Renal pelvis (tissue), 12 donors: ENCODE results near the gene PARD6G. TPM values are rescaled to one million over a fixed set of nuclear protein-coding genes. Genes with fewer than 3 reads are reported as not detected.
"Not testable (repeated sequence)": the region's sequence is repeated elsewhere in the genome, so short reads cannot be mapped to it uniquely, and the experiment has no call there.

Source experiments
- DNase-seq: peaks from one replicate; pipeline ENCODE4 v3.0.0-alpha.2; 2013
- long read RNA-seq, 16 experiments: transcript quantifications; one replicate each; lab custom pipeline, GENCODE V29; 2026
- polyA plus RNA-seq, 3 donors: library from polyadenylated mRNA; unstranded; fragments of 120-200 nt; gene quantifications; one replicate each; pipeline ENCODE4 v1.2.1, GENCODE V29; 2013; ENCODE audit not compliant: insufficient read length in 3 of 3

Gene PARD6G, protein sequence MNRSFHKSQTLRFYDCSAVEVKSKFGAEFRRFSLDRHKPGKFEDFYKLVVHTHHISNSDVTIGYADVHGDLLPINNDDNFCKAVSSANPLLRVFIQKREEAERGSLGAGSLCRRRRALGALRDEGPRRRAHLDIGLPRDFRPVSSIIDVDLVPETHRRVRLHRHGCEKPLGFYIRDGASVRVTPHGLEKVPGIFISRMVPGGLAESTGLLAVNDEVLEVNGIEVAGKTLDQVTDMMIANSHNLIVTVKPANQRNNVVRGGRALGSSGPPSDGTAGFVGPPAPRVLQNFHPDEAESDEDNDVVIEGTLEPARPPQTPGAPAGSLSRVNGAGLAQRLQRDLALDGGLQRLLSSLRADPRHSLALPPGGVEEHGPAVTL
- 10 to 100 TPM; 30.7 to 32.2 (median 31.1) TPM for polyA plus RNA-seq
- long read RNA-seq, donor 1, transcript PARD6G-201 (3 exons, 3,868 nt) = major isoform, 7 of 7 reads
- long read RNA-seq, donor 1, partial matches to known transcripts = 0 of 7 reads
- long read RNA-seq, donor 1, other reads (novel, unspliced or antisense) = 0 of 7 reads
- long read RNA-seq, donor 2, transcript PARD6G-201 (3 exons, 3,868 nt) = major isoform, 6 of 7 reads
- long read RNA-seq, donor 2, partial matches to known transcripts = 0 of 7 reads
- long read RNA-seq, donor 2, other reads (novel, unspliced or antisense) = 0 of 7 reads
- long read RNA-seq, donor 3, transcript PARD6G-201 (3 exons, 3,868 nt) = major isoform, 6 of 7 reads
- long read RNA-seq, donor 3, partial matches to known transcripts = 0 of 7 reads
- long read RNA-seq, donor 3, other reads (novel, unspliced or antisense) = 0 of 7 reads
- long read RNA-seq, donor 4, transcript PARD6G-201 (3 exons, 3,868 nt) = major isoform, 6 of 7 reads
- long read RNA-seq, donor 4, partial matches to known transcripts = 0 of 7 reads
- long read RNA-seq, donor 4, other reads (novel, unspliced or antisense) = 0 of 7 reads
- long read RNA-seq, donor 5, transcript PARD6G-201 (3 exons, 3,868 nt) = major isoform, 6 of 6 reads
- long read RNA-seq, donor 5, partial matches to known transcripts = 0 of 6 reads
- long read RNA-seq, donor 5, other reads (novel, unspliced or antisense) = 0 of 6 reads
- long read RNA-seq, donor 6, transcript PARD6G-201 (3 exons, 3,868 nt) = major isoform, 5 of 5 reads
- long read RNA-seq, donor 6, partial matches to known transcripts = 0 of 5 reads
- long read RNA-seq, donor 6, other reads (novel, unspliced or antisense) = 0 of 5 reads
- long read RNA-seq, donor 7, transcript PARD6G-201 (3 exons, 3,868 nt) = major isoform, 14 of 22 reads
- long read RNA-seq, donor 7, partial matches to known transcripts = 7 of 22 reads
- long read RNA-seq, donor 7, other reads (novel, unspliced or antisense) = 0 of 22 reads
- long read RNA-seq, donor 8, partial matches to known transcripts = 0 of 4 reads
- long read RNA-seq, donor 8, other reads (novel, unspliced or antisense) = 0 of 4 reads
- long read RNA-seq, donor 9, transcript PARD6G-201 (3 exons, 3,868 nt) = major isoform, 12 of 13 reads
- long read RNA-seq, donor 9, partial matches to known transcripts = 0 of 13 reads
- long read RNA-seq, donor 9, other reads (novel, unspliced or antisense) = 0 of 13 reads
- long read RNA-seq, donor 10, transcript PARD6G-201 (3 exons, 3,868 nt) = major isoform, 5 of 5 reads
- long read RNA-seq, donor 10, partial matches to known transcripts = 0 of 5 reads
- long read RNA-seq, donor 10, other reads (novel, unspliced or antisense) = 0 of 5 reads
- long read RNA-seq, donor 11, transcript PARD6G-201 (3 exons, 3,868 nt) = major isoform, 5 of 6 reads
- long read RNA-seq, donor 11, partial matches to known transcripts = 0 of 6 reads
- long read RNA-seq, donor 11, other reads (novel, unspliced or antisense) = 0 of 6 reads
- long read RNA-seq, donor 12, transcript PARD6G-201 (3 exons, 3,868 nt) = major isoform, 5 of 7 reads
- long read RNA-seq, donor 12, partial matches to known transcripts = 0 of 7 reads
- long read RNA-seq, donor 12, other reads (novel, unspliced or antisense) = 0 of 7 reads
- long read RNA-seq, donor 13, partial matches to known transcripts = 7 of 7 reads
- long read RNA-seq, donor 13, other reads (novel, unspliced or antisense) = 0 of 7 reads
- long read RNA-seq, donor 14 = 0 reads
- long read RNA-seq, donor 15 = 0 reads
- long read RNA-seq, donor 16, transcript PARD6G-201 (3 exons, 3,868 nt) = major isoform, 7 of 7 reads
- long read RNA-seq, donor 16, partial matches to known transcripts = 0 of 7 reads
- long read RNA-seq, donor 16, other reads (novel, unspliced or antisense) = 0 of 7 reads

DNA sequence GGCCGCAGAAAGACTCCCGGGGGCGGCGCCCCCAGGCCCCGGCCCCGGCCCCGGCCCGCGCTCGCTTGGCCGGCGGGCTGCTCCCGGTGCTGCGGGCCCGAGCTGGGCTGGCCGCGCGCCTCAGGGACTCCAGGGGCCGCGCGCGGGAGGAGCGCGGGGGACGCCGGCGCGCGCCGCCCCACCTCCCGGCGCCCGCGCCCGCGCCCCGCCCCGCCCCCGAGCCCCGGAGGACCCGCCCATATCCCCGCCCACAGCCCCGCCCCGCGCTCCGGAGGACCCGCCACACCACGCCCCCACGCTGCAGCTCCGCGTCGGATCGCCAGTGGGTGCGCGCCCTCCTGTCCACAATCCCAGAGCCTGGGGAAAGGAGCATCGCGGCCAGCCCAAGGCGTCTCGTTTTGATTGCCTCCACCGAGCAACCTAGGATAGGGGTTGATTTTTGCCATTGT, at the start of gene PARD6G:
PARD6G (minus strand) TSS at position 122 of the 449 bp plus-strand sequence. CDS start 166 bp downstream, outside the sequence.
- peak; percentile 63 for DNase-seq

DNA sequence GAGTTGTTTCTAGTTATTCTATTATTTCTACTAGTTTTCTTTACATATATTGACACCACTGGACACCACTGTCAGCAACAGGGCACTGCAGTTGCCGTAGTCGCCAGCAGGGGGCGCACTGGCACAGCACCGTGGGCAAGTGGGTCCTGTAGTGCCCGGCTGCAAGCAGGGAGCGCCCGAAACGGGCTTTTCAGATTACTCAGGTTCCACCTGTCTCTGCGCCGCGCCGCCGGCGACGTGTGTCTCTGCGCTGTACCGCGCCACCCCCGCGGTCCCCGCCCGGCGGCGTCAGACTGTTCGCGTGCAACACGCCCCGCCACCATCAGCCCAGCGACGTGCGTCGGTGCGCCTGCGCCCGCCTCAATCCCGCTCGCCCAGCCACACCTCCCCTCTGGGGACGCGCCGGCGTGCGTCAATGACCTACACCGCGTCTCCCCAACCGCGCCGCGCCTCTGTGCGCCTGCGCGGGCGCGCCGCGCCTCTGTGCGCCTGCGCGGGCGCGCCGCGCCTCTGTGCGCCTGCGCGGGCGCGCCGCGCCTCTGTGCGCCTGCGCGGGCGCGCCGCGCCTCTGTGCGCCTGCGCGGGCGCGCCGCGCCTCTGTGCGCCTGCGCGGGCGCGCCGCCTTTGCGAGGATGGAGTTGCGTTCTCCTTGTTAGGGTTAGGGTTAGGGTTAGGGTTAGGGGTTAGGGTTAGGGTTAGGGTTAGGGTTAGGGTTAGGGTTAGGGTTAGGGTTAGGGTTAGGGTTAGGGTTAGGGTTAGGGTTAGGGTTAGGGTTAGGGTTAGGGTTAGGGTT, 15.1 kb upstream of the PARD6G start:
- DNase-seq = not testable (repeated sequence)

- no peak for DNase-seq
These were observed 12.3 kb upstream of the PARD6G start for GRCh38 chr18:80259610-80260009.

GRCh38 chr18:80258640-80259039, 11.3 kb upstream of the PARD6G start:
- DNase-seq = no peak

- not testable (repeated sequence) for DNase-seq
These were observed 10.5 kb upstream of the PARD6G start for GRCh38 chr18:80257579-80258543.

DNA sequence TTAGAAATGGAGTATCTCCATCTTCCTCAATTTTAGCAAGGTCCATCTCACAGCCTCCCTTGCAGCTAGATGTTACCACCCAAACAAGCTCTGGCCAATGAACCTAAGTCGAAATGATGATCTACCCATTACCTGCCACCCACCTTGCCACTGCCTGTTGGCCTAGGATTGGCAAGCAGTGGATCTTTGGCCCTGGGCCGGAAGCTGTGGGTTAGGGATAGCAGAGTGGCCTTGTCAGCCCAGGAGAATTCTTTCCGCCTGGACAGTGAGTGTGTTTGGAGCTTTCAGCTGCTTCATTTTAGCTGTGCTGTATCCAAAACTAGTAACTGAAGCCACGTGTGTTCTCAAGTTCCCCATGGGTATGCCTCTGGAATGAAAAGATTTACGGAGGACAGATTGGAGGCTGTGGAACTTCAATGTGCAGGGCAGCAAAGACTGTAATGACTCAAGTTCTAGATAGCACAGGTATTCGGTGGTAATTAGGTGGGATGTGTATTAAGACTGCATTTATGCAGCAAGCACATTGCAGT, 7.7 kb upstream of the PARD6G start:
- no peak for DNase-seq

DNA sequence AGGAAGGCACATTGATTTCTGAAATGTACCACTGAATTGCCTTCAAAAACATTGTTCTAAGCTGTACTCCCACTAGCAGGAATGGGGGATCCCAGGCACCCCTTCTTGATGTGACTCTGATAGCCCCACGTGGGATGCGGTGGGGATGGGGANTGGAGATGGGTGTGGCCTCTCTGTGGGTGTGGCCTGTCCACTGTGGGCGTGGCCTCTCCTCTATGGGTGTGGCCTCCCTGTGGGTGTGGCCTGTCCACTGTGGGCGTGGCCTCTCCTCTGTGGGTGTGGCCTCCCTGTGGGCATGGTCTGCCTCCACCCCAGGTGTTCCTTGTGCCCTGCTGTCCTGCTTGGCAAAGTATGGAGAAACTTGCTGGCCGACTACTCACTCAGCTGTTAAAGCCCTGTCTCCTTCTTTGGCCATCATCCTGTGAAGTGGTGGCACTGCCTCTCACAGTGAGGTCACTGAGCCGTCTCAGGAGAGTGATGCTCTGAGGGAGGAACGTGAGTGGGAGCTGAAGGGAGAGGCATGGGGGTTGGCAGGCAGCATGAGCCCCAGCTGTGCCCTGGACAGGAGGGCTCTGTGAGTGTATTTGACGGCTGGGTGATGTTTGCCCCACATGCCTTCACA, 6.7 kb upstream of the PARD6G start:
- no peak for DNase-seq

DNA sequence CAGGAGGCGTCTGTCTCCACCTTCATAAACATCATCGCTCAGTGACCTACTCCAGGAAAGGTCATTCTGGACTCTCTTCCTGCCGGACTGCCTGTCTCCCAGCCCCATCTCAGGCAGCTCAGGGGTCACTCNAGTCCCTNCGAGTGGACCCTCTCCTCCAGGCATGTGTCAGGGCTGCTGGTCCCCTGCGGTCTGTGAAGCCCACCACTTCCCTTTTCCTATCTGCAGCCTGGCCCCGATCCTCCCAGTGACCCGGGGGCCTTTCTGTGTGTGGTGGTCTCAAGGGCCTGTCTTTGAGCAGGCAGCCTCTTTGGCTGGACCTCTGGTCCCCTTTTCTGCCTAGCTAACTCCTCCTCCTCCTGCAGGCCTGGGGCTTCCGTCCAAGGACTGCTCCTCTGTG, 5.9 kb upstream of the PARD6G start:
- DNase-seq = no peak

DNA sequence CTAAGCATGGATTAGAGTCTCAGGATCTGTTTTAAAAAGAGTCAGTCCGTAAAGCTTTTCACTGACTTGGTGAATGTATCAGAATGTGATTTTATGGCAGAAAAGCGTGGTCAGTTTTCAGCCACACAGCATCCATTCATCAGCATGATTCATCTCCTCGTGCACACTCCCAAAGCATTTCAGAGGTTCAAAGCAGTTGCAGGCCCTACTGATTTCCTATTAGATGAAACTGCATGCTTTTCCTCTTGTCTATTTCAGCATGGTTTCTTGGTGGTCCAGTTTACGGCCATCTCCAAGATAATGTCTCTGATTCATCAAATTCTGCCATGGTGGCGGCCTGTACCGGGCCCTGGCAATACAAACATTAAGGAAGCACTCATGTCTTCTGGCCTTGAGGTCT, 4.8 kb upstream of the PARD6G start:
- no peak for DNase-seq

GRCh38 chr18:80251700-80252099, 4.4 kb upstream of the PARD6G start:
- no peak for DNase-seq

DNA sequence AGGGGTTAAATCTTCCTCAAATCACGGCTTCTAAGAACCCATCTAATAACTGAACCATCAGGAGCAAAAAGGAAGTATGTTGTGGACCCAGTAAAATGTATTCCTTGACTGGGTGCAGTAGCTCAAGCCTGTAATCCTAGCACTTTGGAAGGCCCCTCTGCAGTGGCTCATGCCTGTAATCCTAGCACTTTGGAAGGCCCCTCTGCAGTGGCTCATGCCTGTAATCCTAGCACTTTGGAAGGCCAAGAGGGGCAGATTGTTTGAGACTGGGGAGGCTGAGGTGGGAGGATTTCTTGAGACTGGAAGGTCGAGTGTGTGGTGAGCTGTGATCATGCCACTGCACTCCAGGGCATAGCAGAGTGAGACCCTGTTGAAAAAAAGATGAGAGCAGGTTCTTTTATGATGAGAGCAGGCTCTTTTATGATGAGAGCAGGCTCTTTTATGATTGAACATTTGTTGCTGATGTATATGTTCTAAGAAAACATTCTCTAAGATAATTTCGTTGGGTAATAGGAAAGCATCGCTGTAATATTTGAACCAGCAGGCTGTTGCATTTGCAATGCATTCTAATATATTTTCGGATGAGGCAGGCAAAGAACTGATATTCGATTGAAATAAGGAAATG, 3.5 kb upstream of the PARD6G start:
- DNase-seq = no peak

- DNase-seq = no peak
These were observed 2.1 kb upstream of the PARD6G start for GRCh38 chr18:80249217-80250093.

GRCh38 chr18:80246445-80247392, 595 bp downstream of the PARD6G start:
- DNase-seq = peak; percentile 51
